ENCODE measurements around the gene TGFB2. TPM values are rescaled to one million over a fixed set of nuclear protein-coding genes. Genes with fewer than 3 reads are reported as not detected.

TGFB2 gene
- total RNA-seq (2022; extraction: Qiagen RNA extraction) = 10.2 to 14.8 TPM (median 12.8 TPM) in 5 replicates

GRCh38 chr1:218344814-218345672, at the start of gene TGFB2:
Gene TGFB2, plus strand, starts transcription at chr1:218345336. Its CDS starts 1,366 bp downstream, at chr1:218346702.

Other genes with a start within 250 kb of the TGFB2 start
- 24.6 to 31.6 TPM (median 29.8 TPM) in 5 replicates for gene RRP15, start 60.0 kb upstream of the TGFB2 start, total RNA-seq (2022; extraction: Qiagen RNA extraction)